ENCODE data around the gene HSP90AB1.

The HSP90AB1 gene

GRCh38 chr6:44235891-44236516 is 10.9 kb upstream of the HSP90AB1 start:
- DNase-seq (ENCODE audit: low spot score): no peak

- DNase-seq (ENCODE audit: low spot score): peak; percentile 92
These were observed 9.7 kb upstream of the HSP90AB1 start for GRCh38 chr6:44237021-44237812.

- DNase-seq (ENCODE audit: low spot score): peak; percentile 81
These were observed 9.0 kb upstream of the HSP90AB1 start for GRCh38 chr6:44237813-44238433.

- DNase-seq (ENCODE audit: low spot score): no peak
These were observed 8.1 kb upstream of the HSP90AB1 start for GRCh38 chr6:44238687-44239350.

- DNase-seq (ENCODE audit: low spot score): no peak
These were observed 3.6 kb upstream of the HSP90AB1 start for GRCh38 chr6:44243345-44243744.

GRCh38 chr6:44245391-44245911 is 1.4 kb upstream of the HSP90AB1 start:
- no peak for DNase-seq (ENCODE audit: low spot score)

- DNase-seq (ENCODE audit: low spot score): peak; percentile 84
These were observed 814 bp upstream of the HSP90AB1 start for GRCh38 chr6:44245912-44246662.

GRCh38 chr6:44247338-44248302 is 719 bp downstream of the HSP90AB1 start:
- DNase-seq (ENCODE audit: low spot score): no peak

GRCh38 chr6:44248579-44248978 is 1.7 kb downstream of the HSP90AB1 start:
- DNase-seq (ENCODE audit: low spot score): no peak

GRCh38 chr6:44249082-44249748 is 2.3 kb downstream of the HSP90AB1 start:
- no peak for DNase-seq (ENCODE audit: low spot score)

GRCh38 chr6:44250067-44250717 is 3.3 kb downstream of the HSP90AB1 start:
- DNase-seq (ENCODE audit: low spot score): no peak

GRCh38 chr6:44250718-44251123 is 3.8 kb downstream of the HSP90AB1 start:
- DNase-seq (ENCODE audit: low spot score): no peak

GRCh38 chr6:44251576-44252524 is 4.9 kb downstream of the HSP90AB1 start:
- no peak for DNase-seq (ENCODE audit: low spot score)

GRCh38 chr6:44253307-44254101 is 6.6 kb downstream of the HSP90AB1 start:
- no peak for DNase-seq (ENCODE audit: low spot score)

- DNase-seq (ENCODE audit: low spot score): no peak
These were observed 7.5 kb downstream of the HSP90AB1 start for GRCh38 chr6:44254191-44255104.

- no peak for DNase-seq (ENCODE audit: low spot score)
These were observed 8.4 kb downstream of the HSP90AB1 start for GRCh38 chr6:44255105-44255808.

Data from HuH-7 (cell line).